ENCODE results near the gene MARCHF11. TPM values are rescaled to one million over a fixed set of nuclear protein-coding genes. Genes with fewer than 3 reads are reported as not detected.
A peak's percentile ranks its signal among the peaks of the same experiment; 100 is the strongest.

MARCHF11 gene
- total and polyA plus RNA-seq, 2 experiments from 2014 or later, result 0.17 to 1.5 TPM

GRCh38 chr5:16090270-16090669 lies 89.3 kb downstream of the MARCHF11 start:
- Histone ChIP-seq H3K4me1 (ENCODE audit: insufficient read depth) (no peaks in the 10 kb centered on the region), H3K36me3 (ENCODE audit: insufficient read depth) (no peaks in the 10 kb centered on the region), H2AFZ (peak overlapping the region; percentile 83; the same call in 1 of the 2 replicates), H3K27ac (ENCODE audit: low read depth) (no peak overlapping the region), H3K79me2 (replicated peaks; ENCODE audit: insufficient read depth) (no peaks in the 10 kb centered on the region), H3K4me2 (no peak overlapping the region), H3K4me3 (no peak overlapping the region), H3F3A (replicated peaks; ENCODE audit: low read depth) (no peaks in the 10 kb centered on the region), H3K9me2 (ENCODE audit: insufficient read depth) (no peaks in the 10 kb centered on the region), H4K20me1 (replicated peaks; ENCODE audit: insufficient read depth) (no peaks in the 10 kb centered on the region), H3K27me3 (ENCODE audit: insufficient read depth) (no peaks in the 10 kb centered on the region)
- no peak for ATAC-seq
- peak; percentile 8 for DNase-seq (ENCODE audit: low spot score)
- Mint-ChIP-seq H3K36me3 (ENCODE audit: low read depth) (no peaks in the 10 kb centered on the region), H3K9me3 (no peaks in the 10 kb centered on the region), H3K4me3 (no peak overlapping the region), H3K4me1 (0 out of 3 replicates have a peak, but pooled peaks cover 6% of the 10 kb centered on the region), H3K27me3 (ENCODE audit: insufficient read depth, low read depth, poor library complexity) (no peaks in the 10 kb centered on the region), H3K27ac (peak overlapping the region; percentile 72; the same call in 1 of the 2 replicates)
- TF ChIP-seq POLR2AphosphoS5 (IDR thresholded peaks at IDR 0.05; ENCODE audit: low read depth) (no peak), CREB1 (CRISPR knock-in tag; IDR thresholded peaks at IDR 0.05; ENCODE audit: low read depth) (no peak), ZNF114 (CRISPR knock-in tag; IDR thresholded peaks at IDR 0.05) (no peak), JUNB (IDR thresholded peaks at IDR 0.05; ENCODE audit: unreplicated experiment) (no peak), STAT1 (IDR thresholded peaks at IDR 0.05; ENCODE audit: unreplicated experiment) (no peak), REST (IDR thresholded peaks at IDR 0.05; ENCODE audit: unreplicated experiment) (no peak), ZNF331 (CRISPR knock-in tag; IDR thresholded peaks at IDR 0.05; ENCODE audit: low read depth) (no peak), ETS1 (IDR thresholded peaks at IDR 0.05) (no peak), CTCF (conservative IDR thresholded peaks at IDR 0.05; ENCODE audit: low read depth in 2 of 2) (no peak), EZH2 (IDR thresholded peaks at IDR 0.05; ENCODE audit: low read depth, unreplicated experiment) (no peak), NANOG (IDR thresholded peaks at IDR 0.05; ENCODE audit: borderline replicate concordance) (no peak)

Data from GM23338 (cell line).